HG02623 (cell line): ENCODE data around the gene RBM43.
"Not testable (repeated sequence)": the region's sequence is repeated elsewhere in the genome, so short reads cannot be mapped to it uniquely, and the experiment has no call there.

Experiments
- ATAC-seq: cut with Tn5 transposase; IDR thresholded peaks from one replicate; pipeline ENCODE4 v1.9.1; 2021; ENCODE audit warnings: moderate library complexity; ENCODE audit not compliant: unreplicated experiment

The RBM43 gene

DNA sequence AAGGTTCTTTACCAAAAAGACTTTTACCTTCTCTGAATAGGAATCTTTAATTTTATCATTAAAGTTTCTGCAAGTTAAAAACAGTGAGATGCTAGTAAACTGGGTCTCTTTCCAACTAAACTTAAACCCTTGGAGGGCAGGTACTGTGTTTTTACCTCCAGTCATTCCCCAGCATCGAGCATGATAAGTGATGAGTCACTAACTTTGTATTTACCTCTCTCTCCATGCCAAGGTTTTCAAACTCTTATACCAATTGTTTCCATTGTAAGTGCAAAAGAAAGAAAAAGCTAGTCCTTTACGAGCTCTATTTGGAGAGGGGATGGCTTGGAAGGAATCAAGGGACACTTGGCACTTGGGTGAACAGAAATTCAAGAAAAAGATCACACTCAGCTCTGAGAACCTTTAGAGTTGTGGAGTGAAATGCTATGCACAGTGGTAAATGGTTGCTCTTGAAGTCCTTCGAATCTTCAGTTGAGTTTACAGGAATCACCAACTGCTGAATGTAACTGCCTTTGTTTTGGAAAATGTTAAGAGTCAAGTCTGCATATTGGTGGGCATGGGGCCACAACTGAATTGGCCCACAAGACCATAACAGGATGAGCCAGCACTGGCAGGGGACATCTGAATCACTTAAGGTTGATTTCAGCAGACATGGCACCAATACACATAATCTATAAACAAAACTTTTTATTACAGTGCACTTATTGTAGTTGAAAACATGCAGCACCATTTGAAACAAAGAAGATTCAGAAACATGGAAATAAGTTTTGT is 8.3 kb upstream of the RBM43 start:
- ATAC-seq: no peak

DNA sequence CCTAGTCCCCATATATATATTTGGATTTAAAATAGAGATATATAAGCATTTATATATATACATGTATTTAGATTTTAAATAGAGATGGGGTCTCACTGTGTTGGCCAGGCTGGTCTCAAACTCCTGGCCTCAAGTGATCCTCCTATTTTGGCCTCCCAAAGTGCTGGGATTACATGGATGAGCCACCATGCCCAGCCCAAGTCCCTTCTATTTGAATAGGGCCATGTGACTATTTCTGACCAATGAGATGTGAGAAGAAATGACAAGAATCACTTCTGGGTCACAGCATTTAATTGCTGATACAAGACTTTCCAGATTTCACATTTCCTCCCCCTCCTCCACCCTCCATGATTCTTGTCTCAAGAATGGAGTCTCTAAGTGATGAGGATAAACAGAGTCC is 6.4 kb upstream of the RBM43 start:
- ATAC-seq: no peak

DNA sequence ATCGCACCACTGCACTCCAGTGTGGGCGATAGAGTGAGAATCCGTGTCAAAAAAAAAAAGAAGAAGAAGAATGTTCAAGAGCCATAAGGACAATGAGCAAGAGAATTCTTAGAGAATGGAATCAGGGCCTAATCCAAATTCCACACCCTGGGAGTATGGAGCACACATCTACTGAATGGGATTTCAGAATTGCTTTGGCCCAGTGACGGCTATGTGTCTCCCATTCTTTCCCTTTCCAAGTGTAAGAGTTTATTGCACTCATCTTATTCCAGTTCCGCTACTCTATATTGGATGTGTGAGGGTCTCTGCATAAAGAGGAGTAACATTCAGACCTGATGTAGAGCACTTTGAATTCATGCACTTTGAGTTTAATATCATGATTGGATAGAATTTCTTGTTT is 5.9 kb upstream of the RBM43 start:
- no peak for ATAC-seq

- no peak for ATAC-seq
Measured at GRCh38 chr2:151265991-151266390, 4.3 kb upstream of the RBM43 start.

GRCh38 chr2:151264157-151264825 is 2.6 kb upstream of the RBM43 start:
- no peak for ATAC-seq

DNA sequence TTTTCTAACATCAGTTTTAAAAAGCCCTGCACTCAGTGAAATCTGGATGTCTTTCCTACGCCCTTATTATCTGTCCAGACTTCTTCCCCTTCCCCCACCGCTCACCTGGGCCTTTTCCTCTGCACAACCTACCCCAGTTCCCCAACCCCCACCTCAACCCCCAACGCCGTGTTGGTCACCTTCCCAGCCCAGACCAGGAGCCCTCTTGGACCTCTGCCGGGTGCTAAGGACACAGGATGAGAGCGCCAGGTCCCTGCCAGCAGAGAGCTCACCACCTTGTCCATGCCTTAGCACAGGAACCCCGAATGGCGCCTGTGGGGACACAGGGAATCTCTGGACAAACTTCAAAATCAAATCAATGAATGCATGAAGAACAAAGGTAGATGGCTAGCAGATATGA is 966 bp upstream of the RBM43 start:
- ATAC-seq: no peak

GRCh38 chr2:151261977-151262291 is 271 bp upstream of the RBM43 start:
- no peak for ATAC-seq

DNA sequence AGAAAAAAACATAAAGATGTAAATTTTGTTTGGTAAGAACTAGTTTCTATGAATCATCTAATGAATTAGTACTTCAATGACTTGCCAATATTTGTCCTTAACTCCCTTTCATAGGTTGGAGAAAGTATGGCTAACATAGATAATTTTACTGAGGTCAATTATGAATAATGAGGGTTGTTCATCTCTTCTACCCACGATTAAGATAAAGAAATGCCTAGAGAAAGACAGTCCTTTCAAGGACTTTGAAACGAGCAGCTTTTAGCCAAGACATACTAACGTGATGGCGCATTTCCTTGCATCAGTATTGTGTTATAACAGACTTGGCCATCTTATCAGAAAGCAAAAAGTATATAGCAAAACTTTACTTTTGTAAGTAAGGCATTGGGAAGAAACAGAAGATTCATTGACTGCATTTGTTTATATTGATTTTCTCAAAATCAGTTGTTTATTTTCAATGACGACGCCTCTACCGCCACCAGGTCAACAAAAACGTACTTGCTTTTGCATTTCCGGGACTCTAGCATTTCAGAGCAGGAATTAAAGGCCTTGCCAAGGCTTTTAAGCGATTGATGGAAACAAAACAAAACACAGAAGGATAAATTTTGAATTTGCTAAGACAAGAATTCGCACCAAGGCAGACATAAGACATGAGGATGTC is 961 bp downstream of the RBM43 start:
- peak; percentile 10 for ATAC-seq

DNA sequence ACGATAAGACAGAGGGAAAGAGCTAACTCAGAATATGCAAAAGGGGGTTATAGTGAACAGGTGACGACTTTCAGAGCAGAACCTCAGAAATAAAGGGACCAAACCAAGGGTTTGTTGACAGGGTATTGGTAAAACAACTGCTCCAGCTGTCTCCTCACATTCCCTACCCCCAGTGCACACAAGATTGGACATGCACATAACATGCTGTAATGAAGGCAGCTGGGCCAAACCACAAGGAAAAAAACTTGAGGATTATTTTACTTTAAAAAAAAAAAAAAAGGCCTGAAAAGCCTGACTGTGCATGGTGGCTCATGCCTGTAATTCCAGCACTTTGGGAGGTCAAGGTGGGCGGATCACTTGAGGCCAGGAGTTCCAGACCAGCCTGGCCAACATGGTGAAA is 3.5 kb downstream of the RBM43 start:
- no peak for ATAC-seq

GRCh38 chr2:151252646-151253045 is 9.0 kb downstream of the RBM43 start:
- no peak for ATAC-seq

- ATAC-seq: no peak
Measured at GRCh38 chr2:151251012-151251411, 10.7 kb downstream of the RBM43 start.

GRCh38 chr2:151247432-151247831 is 14.2 kb downstream of the RBM43 start:
- no peak for ATAC-seq

DNA sequence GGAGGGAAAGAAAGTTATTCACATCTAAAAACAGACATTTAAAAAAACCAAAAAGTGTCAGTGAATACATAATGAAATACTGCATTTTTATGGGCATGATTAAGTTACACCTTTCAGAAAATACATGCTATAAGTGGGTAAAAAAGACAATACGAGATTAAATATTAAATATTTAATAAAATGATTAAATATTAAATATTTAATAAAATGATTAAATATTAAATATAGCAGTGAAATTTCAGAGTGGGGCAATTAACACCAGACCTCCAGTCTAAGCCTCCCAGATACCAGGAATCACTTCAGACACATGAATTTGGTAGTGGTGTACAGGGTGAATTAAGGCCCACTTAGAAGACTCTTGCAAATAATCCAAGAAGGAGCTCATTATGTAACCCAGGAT is 15.5 kb downstream of the RBM43 start:
- ATAC-seq: no peak

DNA sequence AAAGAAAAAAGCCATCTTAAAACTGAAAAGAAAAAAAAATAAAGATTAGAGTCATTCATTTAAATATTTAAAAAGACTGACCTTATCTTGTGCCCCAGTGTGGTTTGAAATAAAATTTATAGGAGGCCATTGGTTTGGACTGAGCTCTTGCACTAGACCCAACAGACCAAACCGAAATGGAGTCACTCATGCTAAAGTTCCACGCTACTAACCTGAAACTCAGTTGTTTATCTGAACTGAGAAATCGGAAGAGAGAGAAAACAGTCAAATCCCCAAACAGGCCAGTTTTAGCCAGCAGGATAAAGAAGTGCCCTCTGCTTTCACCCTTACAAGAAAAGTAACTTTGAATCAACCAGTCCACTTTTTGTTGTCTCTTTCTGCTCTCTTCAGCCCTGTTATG is 18.2 kb downstream of the RBM43 start:
- no peak for ATAC-seq

DNA sequence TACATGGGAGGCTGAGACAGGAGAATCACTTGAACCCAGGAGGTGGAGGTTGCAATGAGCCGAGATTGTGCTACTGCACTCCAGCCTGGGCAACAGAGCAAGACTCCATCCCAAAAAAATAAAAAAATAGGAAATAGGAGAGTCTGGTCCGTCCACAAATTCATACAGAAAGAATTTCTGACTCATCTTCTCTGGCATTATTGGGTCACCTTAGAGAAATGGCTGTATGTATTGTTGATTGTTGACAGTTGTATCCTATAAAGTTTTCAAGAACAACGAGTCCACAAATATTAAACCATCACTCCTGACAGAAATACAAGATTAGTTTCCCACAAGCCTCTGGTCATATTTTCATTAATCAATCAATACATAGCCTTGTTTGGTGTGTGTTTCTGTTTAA is 20.4 kb downstream of the RBM43 start:
- ATAC-seq: no peak

- no peak for ATAC-seq
Measured at GRCh38 chr2:151240433-151240832, 21.2 kb downstream of the RBM43 start.

- no peak for ATAC-seq
Measured at GRCh38 chr2:151239624-151240023, 22.0 kb downstream of the RBM43 start.

GRCh38 chr2:151238527-151239487 is 22.9 kb downstream of the RBM43 start:
- peak; percentile 88 for ATAC-seq

DNA sequence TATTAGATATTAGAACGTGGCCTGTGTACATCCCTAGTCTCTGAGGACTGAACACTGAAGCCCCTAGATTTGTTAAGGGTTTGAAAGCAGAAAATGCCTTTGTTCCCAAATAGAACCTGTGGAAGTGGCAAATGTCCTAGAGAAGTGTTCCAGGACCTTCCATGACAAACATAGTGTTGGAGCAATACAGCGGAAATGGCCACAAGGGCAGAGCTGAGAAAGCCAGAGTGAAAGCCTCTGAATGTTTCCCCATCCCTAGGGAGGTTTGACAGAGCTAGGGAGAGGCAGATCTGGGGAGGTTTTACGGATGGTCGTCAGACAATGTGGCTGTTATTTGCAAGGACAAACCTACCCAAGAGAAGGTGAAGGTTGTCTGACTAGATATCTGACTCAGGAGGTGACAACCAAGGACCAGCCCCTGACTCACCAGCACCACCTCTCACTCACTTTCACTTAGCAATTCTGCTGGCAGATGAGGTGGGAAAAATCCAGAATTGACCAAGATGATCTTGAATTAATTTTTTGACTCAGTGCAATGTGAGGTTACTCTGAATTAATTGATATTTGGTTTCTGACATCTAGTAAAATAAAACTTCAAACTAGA is 24.1 kb downstream of the RBM43 start:
- no peak for ATAC-seq

GRCh38 chr2:151233760-151234159 is 27.9 kb downstream of the RBM43 start:
- not testable (repeated sequence) for ATAC-seq

DNA sequence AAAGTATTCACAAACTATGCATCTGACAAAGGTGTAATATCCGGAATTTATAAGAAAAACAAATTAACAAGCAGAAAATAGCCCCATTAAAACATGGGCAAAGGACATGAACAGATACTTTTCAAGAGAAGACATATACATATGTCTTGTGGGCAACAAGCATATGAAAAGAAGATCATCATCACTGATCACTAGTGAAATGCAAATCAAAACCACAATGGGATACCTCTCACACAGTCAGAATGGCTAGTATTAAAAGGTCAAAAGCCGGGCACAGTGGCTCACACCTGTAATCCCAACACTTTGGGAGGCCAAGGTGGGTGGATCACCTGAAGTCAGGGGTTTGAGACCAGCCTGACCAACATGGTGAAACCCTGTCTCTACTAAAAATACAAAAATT is 28.4 kb downstream of the RBM43 start:
- ATAC-seq: not testable (repeated sequence)
